AG04450 (cell line): ENCODE results near the gene TLCD4. TPM values are rescaled to one million over a fixed set of nuclear protein-coding genes. Genes with fewer than 3 reads are reported as not detected.
"Not testable (repeated sequence)": the region's sequence is repeated elsewhere in the genome, so short reads cannot be mapped to it uniquely, and the experiment has no call there.

Experiments used
- CTCF ChIA-PET: fragments of 300-600, 350-600 bp; formaldehyde crosslinking; extraction: SDS; loops from one replicate; lab custom pipeline; 2022; ENCODE audit warnings: antibody characterized with exemption, inconsistent platforms; lab: Charles Lee
- POLR2A ChIA-PET: fragments of 350-600 bp; formaldehyde crosslinking; extraction: SDS; loops from one replicate; lab custom pipeline; 2021; ENCODE audit warnings: antibody characterized with exemption, inconsistent platforms; lab: Yijun Ruan, JAX
- DNase-seq: peaks from one replicate; pipeline ENCODE4 v3.0.0-alpha.2; 2011; ENCODE audit warnings: low read depth, low spot score
- H3K27ac ChIP-seq: one replicate; pipeline ENCODE4 v1.5.1; 2012; ENCODE audit warnings: low read depth, low read length, control low read depth
- H3K27me3 ChIP-seq: one replicate; pipeline ENCODE4 v1.6.0; 2012; ENCODE audit warnings: low read length; ENCODE audit not compliant: control insufficient read depth, insufficient read depth
- H3K4me3 ChIP-seq: 2 replicates; pipeline ENCODE4 v1.5.1; 2011; ENCODE audit warnings: mild to moderate bottlenecking, low read depth, low read length, control low read depth
- H3K9me3 ChIP-seq: 2 replicates; pipeline ENCODE4 v1.5.1; 2012; ENCODE audit warnings: low read length; ENCODE audit not compliant: control insufficient read depth, insufficient read depth
- CTCF ChIP-seq: IDR thresholded peaks from 2 replicates; pipeline ENCODE4 v1.5.1; 2011; ENCODE audit warnings: low read depth, low read length, control low read depth, inconsistent platforms
- polyA plus RNA-seq: library from polyadenylated mRNA; depleted of rRNA; stranded (reverse); fragments of >200 nt; gene quantifications from 2 replicates; pipeline ENCODE4 v1.2.3, GENCODE V29; 2011; rRNA removed
- small RNA-seq: library from RNA; depleted of rRNA; stranded (forward); fragments of <200 nt; gene quantifications from one replicate; pipeline ENCODE3, GENCODE V24; 2012; ENCODE audit warnings: low read depth; ENCODE audit not compliant: insufficient read length

The TLCD4 gene
- polyA plus RNA-seq, 1 experiment = 0.98 TPM

- Histone ChIP-seq H3K27ac (no peak overlapping the region), H3K27me3 (no peaks in the 10 kb centered on the region), H3K4me3 (no peak overlapping the region), H3K9me3 (no peaks in the 10 kb centered on the region)
- ChIA-PET CTCF (interaction anchor here (1.0 to 2.6 kb wide), 2 partner anchors 26 to 79 kb away, joined by 3 to 11 read pairs; partner anchors contain the start of gene RWDD3), POLR2A (no interaction called here)
- TF ChIP-seq CTCF = no peak
- no peak for DNase-seq
Measured at GRCh38 chr1:95154096-95154495, 36.9 kb downstream of the TLCD4 start.

- H3K9me3 ChIP-seq, H3K27me3 ChIP-seq, CTCF ChIA-PET, POLR2A ChIA-PET, H3K27ac ChIP-seq, DNase-seq, H3K4me3 ChIP-seq: not testable (repeated sequence)
Measured at GRCh38 chr1:95165569-95165968, 48.4 kb downstream of the TLCD4 start.

Small RNA genes within 50 kb of the gene (small RNA-seq; reads per million reads assigned to genes)
- gene RF00019 = not detected

Other genes with a start within 250 kb of the TLCD4 start
- gene CNN3, start 190.2 kb upstream of the TLCD4 start, polyA plus RNA-seq = 374 and 438 TPM in 2 replicates
- gene ALG14, start 44.4 kb upstream of the TLCD4 start, polyA plus RNA-seq = 2.6 and 3.1 TPM in 2 replicates
- 17.6 and 24.6 TPM in 2 replicates for gene RWDD3, start 116.9 kb downstream of the TLCD4 start, polyA plus RNA-seq